Activated T-cell treated with anti-CD3 and anti-CD28 coated beads, Interleukin-2, amount 50 U/mL, for 72 hours (primary cell): ENCODE measurements around the gene NDUFS3. TPM values are rescaled to one million over a fixed set of nuclear protein-coding genes. Genes with fewer than 3 reads are reported as not detected.

ENCODE experiments used
- ATAC-seq, 2 donors: fragments of 150-1000 bp; cut with Tn5 transposase; replicated peaks in 1 of 2; 2 replicates each; pipeline ENCODE4 v1.10.0; 2021; ENCODE audit warnings: moderate library complexity in 2 of 2, mild to moderate bottlenecking in 1 of 2
- DNase-seq, 2 donors: peaks; one replicate each; pipeline ENCODE4 v3.0.0; 2021 to 2022; ENCODE audit warnings: mixed read lengths in 1 of 2
- H3K27ac Mint-ChIP-seq: one replicate; pipeline ENCODE4 v1.8.0; 2022; ENCODE audit warnings: mild to moderate bottlenecking, moderate library complexity, mixed read lengths
- H3K27me3 Mint-ChIP-seq: one replicate; pipeline ENCODE4 v1.8.0; 2022; ENCODE audit warnings: low read depth, mixed read lengths
- H3K36me3 Mint-ChIP-seq, 2 donors: one replicate each; pipeline ENCODE4 v1.8.0; 2022; ENCODE audit warnings: mixed read lengths in 2 of 2, mild to moderate bottlenecking in 1 of 2; ENCODE audit not compliant: insufficient read depth in 2 of 2
- H3K4me1 Mint-ChIP-seq: one replicate; pipeline ENCODE4 v1.8.0; 2022; ENCODE audit warnings: low read depth, mixed read lengths
- H3K4me3 Mint-ChIP-seq, 2 donors: one replicate each; pipeline ENCODE4 v1.8.0; 2022; ENCODE audit warnings: mild to moderate bottlenecking in 2 of 2, mixed read lengths in 2 of 2, moderate library complexity in 2 of 2
- H3K9me3 Mint-ChIP-seq, 2 donors: one replicate each; pipeline ENCODE4 v1.8.0; 2022; ENCODE audit warnings: mixed read lengths in 2 of 2
- total RNA-seq, 2 donors: library from RNA; stranded (reverse); gene quantifications; one replicate each; pipeline ENCODE4 v1.2.3, GENCODE V29; 2022

The NDUFS3 gene
- total RNA-seq, 2 donors from 2014 or later: 78.9 to 84.2 TPM

DNA sequence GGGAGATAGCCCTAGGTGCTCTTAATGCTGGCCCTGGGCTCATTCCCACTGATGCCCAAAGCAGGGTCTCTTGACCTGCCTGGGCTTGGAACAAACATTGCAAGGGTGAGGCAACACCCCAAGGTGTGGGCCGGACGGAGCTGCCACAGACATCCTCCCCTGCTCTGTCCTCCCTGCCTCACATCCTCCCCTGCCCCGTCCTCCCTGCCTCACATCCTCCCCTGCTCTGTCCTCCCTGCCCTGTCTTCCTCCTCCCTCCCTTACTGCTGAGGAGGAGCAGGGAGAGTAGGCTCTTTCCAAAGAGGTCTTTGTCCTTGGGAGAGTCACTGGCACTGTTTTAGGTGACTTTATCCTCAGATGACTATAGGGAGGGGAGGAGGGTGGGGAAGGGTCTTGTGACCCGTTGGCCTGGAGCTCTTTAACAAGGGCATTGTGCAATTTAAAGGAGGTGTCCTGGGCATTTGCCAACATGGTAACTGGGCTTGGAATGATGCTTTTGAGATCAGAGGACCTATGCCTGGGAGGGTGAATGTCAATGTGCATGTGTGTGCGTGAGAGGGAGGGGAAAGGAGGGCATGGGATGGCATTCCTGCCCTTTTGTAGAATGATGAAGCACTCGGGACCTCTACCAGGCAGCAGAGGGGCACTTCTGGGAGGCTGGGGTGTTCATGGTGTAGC, 8.3 kb downstream of the NDUFS3 start:
- H3K36me3 Mint-ChIP-seq: peaks cover 7 to 13% of the 10 kb centered on the region in 2 donors

DNA sequence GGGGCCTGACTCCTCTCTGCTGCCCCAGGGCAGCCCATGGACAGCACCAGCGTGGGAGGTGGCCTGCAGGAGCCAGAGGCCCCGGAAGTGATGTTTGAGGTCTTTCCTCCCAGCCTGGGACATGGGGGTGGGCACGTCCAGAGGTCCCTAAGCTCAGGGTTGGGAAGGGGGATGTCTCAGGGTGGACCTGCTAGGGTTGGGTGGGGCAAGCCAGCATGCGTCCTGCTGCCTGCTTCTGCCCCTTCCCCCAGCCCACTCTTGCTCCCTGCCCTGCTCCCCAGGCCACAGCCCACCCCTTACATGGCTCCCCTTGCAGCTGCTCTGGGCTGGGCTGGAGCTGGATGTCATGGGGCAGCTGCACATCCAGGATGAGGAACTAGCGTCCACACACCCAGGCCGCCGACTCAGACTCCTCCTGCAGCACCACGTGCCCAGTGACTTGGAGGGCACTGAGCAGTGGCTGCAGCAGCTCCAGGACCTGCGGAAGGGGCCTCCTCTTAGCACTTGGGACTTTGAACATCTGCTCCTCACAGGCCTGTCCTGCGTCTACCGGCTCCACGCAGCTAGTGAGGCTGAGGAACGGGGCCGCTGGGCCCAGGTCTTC, 9.0 kb downstream of the NDUFS3 start:
- peaks cover 5% of the 10 kb centered on the region for H3K4me1 Mint-ChIP-seq
- no peak overlapping the region for H3K4me3 Mint-ChIP-seq
- peaks cover 10% of the 10 kb centered on the region for H3K27me3 Mint-ChIP-seq
- no peak overlapping the region for H3K27ac Mint-ChIP-seq
- no peak for DNase-seq
- H3K36me3 Mint-ChIP-seq: peaks cover 4 to 13% of the 10 kb centered on the region in 2 donors
- peak in 1 of 2 donors; percentile 6 for ATAC-seq
- no peaks in the 10 kb centered on the region for H3K9me3 Mint-ChIP-seq

More for the DNA sequence above, 8.3 kb downstream of the NDUFS3 start:
- Mint-ChIP-seq H3K9me3 (no peaks in the 10 kb centered on the region), H3K27me3 (peaks cover 3% of the 10 kb centered on the region), H3K27ac (no peak overlapping the region), H3K4me1 (peaks cover 5% of the 10 kb centered on the region), H3K4me3 (no peak overlapping the region)
- DNase-seq (no peak), ATAC-seq (peak; percentile 9 to 21)

DNA sequence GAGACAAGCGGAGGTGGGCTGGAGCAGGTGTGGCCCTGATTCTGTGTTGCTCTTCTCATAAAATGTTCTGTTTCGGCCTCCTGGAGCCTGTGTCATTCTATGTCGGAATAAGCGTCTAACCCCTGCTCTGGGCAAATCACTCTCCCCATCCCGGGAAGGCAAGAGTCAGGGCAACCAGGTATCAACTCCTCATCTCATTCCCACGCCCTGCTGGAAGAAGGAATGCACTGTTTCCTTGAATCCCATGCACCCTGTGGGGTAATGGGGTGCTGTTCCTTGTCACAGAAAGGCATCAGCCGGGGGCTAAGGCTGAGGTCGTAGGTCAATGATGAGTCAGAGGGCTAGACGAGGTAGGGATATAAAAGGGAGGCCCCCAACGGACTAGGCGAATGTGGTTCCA, 10.2 kb downstream of the NDUFS3 start:
- ATAC-seq (no peak), DNase-seq (no peak)
- Mint-ChIP-seq H3K27me3 (peaks cover 23% of the 10 kb centered on the region), H3K4me3 (no peak overlapping the region), H3K9me3 (no peaks in the 10 kb centered on the region), H3K36me3 (peaks cover 2 to 7% of the 10 kb centered on the region in 2 donors), H3K27ac (no peak overlapping the region), H3K4me1 (peaks cover 10% of the 10 kb centered on the region)

DNA sequence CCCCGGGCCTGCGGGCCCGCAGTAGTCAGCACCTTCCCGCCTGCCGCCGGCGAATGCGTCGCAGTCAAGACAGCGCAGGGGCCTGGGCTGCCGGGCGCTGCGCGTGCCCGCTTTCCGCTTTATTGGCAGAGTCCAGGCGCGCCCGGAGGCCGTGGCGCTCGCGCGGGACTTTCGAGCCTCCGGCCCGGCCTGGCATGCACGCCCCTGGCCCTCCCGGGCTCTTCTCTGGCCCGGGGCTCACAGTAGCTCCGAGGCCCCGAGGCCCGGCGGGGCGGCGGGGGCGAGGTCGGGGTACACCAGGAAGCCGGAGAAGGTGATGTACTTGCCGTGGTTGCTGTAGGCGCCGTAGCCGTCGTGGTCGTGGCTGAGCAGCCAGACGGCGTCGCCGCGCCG, 10.7 kb downstream of the NDUFS3 start:
- DNase-seq (no peak), ATAC-seq (no peak)
- no peak overlapping the region for H3K4me3 Mint-ChIP-seq
- H3K27me3 Mint-ChIP-seq: peaks cover 27% of the 10 kb centered on the region
- H3K27ac Mint-ChIP-seq: no peak overlapping the region
- no peaks in the 10 kb centered on the region for H3K9me3 Mint-ChIP-seq
- H3K36me3 Mint-ChIP-seq: peaks cover 0 to 4% of the 10 kb centered on the region in 2 donors
- peaks cover 10% of the 10 kb centered on the region for H3K4me1 Mint-ChIP-seq

DNA sequence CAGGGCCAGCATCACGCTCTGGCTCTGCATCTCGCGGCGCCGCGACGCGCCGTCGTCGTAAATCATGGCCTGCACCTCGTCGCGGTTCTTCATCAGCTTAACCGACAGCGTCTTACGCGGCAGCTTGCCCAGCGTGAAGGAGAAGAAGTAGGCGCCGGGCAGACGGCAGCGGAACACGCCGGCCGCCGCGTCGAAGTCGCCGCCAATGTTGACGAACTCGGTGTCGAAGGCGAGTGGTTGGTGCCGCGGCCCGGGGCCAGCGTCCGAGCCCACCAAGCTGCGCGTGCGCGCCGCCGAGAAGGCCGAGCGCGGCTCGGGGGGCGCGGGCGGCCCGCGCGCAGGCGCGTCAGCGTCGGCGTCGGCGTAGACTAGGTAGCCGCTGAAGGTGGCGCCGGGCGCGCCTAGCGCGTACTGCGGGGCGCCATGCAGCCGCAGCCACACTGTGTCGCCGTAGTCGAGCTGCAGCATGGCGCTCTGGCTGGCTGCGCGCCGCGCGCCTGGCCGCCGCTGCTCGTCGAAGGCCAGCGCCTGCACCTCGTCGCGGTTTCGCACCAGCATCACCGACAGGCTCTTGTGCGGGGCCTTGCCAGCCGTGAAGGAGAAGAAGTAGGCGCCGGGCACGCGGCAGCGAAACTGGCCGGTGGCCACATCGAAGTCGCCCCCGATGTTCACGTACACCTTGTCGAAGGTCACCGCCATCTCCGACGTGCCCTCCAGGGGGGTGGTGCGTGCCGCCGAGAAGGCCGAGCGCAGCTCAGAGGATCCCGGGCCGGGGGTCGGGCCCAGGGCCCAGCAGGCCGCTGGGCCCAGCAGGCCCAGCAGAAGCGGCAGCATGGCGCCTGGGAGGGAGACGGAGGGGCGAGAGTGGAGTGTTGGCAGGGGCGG, 11.3 kb downstream of the NDUFS3 start:
- DNase-seq: no peak
- Mint-ChIP-seq H3K36me3 (peaks cover 0 to 2% of the 10 kb centered on the region in 2 donors), H3K9me3 (no peaks in the 10 kb centered on the region), H3K27ac (no peak overlapping the region), H3K27me3 (peaks cover 34% of the 10 kb centered on the region), H3K4me3 (no peak overlapping the region), H3K4me1 (peaks cover 10% of the 10 kb centered on the region)
- no peak for ATAC-seq

DNA sequence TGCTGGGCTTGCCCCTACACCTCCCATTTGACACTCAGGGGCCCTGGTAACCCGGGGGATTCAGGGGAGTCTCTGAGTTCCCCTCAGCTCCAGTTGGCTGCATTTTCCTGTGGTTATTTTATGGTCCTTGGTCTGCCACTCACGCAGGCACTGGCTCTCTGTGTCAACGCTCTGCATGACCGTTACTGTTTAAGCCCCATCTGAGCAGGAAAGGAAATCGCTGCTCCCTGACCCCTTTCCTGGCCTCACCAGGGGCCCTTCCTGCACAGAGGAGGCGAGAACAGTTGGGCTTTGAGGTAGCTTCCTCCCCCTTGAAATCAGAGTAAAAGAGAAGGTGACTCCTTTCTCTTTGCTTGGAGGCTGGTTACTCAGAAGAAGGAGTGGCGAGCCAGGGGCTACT, 12.9 kb downstream of the NDUFS3 start:
- ATAC-seq: no peak
- H3K4me1 Mint-ChIP-seq: peaks cover 10% of the 10 kb centered on the region
- H3K9me3 Mint-ChIP-seq: no peaks in the 10 kb centered on the region
- H3K27ac Mint-ChIP-seq: no peak overlapping the region
- peaks cover 44% of the 10 kb centered on the region for H3K27me3 Mint-ChIP-seq
- H3K4me3 Mint-ChIP-seq: no peak overlapping the region
- DNase-seq: no peak
- H3K36me3 Mint-ChIP-seq: no peaks in the 10 kb centered on the region

DNA sequence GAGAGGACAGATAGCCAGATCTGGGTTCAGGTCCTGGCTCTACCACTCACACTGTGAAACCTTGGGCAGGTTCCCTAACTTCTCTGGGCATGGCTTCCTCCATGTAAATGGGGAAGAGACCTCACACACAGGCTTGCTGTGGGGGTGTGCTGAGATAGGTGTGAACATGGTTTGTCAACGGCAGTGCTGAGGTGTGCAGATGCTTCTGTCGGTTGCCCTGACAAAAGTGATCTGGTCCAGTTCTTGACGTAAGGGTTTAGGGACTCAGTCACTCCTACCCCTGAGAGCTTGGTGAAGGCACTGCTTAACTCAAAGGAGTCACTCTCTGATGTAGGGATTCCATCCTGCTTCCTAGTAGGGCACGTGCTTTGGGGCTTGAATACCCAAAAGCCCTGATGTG, 13.4 kb downstream of the NDUFS3 start:
- ATAC-seq: no peak

DNA sequence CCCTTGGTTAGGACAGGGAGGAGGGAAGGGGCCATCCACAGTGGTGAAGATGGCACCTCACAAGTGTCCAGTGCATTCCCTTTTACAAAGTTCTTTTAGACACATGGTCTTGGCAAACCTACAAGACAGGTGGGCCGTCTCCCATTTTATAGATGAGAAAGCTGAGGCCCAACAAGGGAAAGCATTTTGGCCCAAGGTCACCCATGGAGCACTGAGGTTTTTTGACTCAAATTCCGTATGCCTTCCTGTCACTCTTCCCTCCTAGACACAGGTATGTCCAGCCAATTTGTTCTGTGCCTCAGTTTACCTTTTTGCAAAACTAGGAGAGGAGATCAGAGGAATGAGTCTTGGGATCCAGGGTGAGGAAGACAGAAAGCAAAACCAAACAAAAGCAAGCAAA, 14.1 kb downstream of the NDUFS3 start:
- Mint-ChIP-seq H3K36me3 (no peaks in the 10 kb centered on the region), H3K9me3 (no peaks in the 10 kb centered on the region), H3K27me3 (peaks cover 44% of the 10 kb centered on the region), H3K4me3 (no peak overlapping the region), H3K27ac (no peak overlapping the region), H3K4me1 (peaks cover 10% of the 10 kb centered on the region)
- DNase-seq: no peak
- no peak for ATAC-seq

More for the DNA sequence above, 13.4 kb downstream of the NDUFS3 start:
- Mint-ChIP-seq H3K27ac (no peak overlapping the region), H3K4me1 (peaks cover 10% of the 10 kb centered on the region), H3K9me3 (no peaks in the 10 kb centered on the region), H3K4me3 (no peak overlapping the region), H3K36me3 (no peaks in the 10 kb centered on the region), H3K27me3 (peaks cover 44% of the 10 kb centered on the region)
- no peak for DNase-seq

DNA sequence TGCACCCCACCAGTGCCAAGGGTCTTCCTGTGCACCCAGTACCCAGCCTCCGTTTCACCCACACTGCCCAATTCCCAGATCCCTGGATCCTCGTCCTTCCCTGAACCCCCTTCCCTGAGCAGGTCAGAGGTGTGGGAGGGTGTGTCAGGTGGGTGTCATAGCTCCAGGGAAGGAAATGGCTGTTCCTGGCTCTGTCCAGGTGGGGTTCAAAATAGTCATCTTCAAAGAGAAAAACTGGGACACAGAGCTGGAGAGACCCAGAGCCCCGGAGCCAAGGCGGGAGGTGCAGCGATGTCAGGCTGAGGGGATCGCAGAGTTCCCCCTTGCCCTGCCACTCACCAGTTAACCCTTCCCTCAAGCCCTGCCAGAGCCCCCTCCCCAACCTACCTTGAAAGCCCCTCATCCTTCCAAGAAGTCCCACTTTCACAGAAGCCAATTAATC, 14.6 kb downstream of the NDUFS3 start:
- Mint-ChIP-seq H3K36me3 (no peaks in the 10 kb centered on the region), H3K4me3 (peak overlapping the region; percentile 34 to 43), H3K27ac (no peak overlapping the region)

DNA sequence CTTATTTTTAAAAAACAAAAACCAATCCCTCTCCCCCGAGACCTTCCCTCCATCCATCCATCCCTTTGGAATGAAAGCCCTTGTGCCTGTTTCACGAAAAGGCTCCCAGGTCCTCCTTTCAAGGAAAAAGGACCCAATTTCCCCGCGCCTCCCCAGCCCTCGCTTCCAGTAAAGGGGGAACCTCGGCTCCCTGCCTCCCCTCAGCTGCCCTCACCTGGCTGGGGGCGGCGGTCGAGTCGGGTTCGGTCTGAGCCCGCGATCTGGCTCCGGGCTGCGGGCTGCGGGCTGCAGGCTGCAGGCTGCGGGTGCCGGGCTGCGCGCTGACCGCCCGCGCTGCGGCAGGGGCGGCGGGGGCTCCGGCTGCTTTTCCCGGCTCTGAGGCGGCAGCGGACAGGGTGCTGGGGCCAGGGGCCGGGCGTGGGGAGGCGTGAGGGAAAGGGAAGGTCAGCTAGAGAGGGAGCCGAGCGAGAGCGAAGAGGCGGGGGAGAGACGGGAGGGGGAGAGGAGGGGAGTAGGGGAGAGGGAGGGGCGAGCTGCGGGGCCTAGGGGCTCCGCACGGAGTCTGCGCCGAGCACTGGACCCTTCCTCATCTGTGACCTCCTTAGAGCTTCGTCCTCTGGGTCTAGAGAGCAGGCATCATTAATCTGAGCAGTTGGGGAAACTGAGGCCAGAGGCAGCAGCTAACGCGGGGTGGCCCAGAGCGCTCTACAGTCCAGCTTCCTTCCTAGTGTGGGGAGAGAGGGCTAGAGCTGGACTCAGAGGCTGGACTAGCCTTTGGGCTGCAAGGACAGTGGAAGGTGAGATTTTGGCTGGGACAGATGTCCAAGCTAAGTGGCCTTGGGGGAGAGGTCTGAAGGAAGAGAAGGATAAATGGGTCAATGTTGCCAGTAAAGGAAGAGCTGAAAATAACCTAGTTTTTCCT, 15.3 kb downstream of the NDUFS3 start, which contains the start of gene C1QTNF4:
TSS of gene C1QTNF4 (minus strand) at position 478 of the 922 bp plus-strand sequence. CDS start 3,601 bp downstream, outside the sequence.
- DNase-seq: no peak
- peaks cover 10% of the 10 kb centered on the region for H3K4me1 Mint-ChIP-seq
- peak within 1 kb of the TSS; percentile 34 to 43 for H3K4me3 Mint-ChIP-seq
- H3K27ac Mint-ChIP-seq: no peak within 1 kb of the TSS
- no peaks in the 10 kb centered on the region for H3K36me3 Mint-ChIP-seq
- H3K27me3 Mint-ChIP-seq: peaks cover 44% of the 10 kb centered on the region
- no peak for ATAC-seq
- no peaks in the 10 kb centered on the region for H3K9me3 Mint-ChIP-seq

More for the DNA sequence above, 14.6 kb downstream of the NDUFS3 start:
- H3K27me3 Mint-ChIP-seq: peaks cover 44% of the 10 kb centered on the region
- H3K4me1 Mint-ChIP-seq: peaks cover 10% of the 10 kb centered on the region
- no peak for ATAC-seq
- H3K9me3 Mint-ChIP-seq: no peaks in the 10 kb centered on the region
- no peak for DNase-seq

DNA sequence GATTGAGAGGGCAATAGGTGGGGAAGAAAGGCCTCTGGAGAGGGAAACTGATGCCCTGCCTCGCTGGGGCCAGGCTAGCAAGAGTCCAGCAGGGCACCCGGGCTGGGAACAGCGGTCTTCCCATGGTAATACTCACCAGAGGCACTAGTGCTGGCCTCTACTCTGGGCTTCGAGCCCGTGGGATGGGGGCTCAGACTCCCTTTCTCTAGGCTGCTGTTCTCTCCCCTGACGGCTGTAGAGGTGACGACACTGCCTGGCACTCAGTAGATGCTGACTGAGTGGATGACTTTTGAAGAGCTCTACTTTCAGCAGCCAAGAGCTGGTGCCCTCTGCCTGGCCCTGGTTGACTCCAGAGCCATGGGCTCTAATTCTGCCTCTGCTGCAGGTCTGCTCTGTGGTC, 16.2 kb downstream of the NDUFS3 start:
- ATAC-seq (peak; percentile 12 to 20), DNase-seq (no peak)
- no peak overlapping the region for H3K27ac Mint-ChIP-seq
- H3K4me1 Mint-ChIP-seq: peaks cover 10% of the 10 kb centered on the region
- peaks cover 44% of the 10 kb centered on the region for H3K27me3 Mint-ChIP-seq
- H3K36me3 Mint-ChIP-seq: no peaks in the 10 kb centered on the region
- H3K4me3 Mint-ChIP-seq: no peak overlapping the region
- H3K9me3 Mint-ChIP-seq: no peaks in the 10 kb centered on the region

DNA sequence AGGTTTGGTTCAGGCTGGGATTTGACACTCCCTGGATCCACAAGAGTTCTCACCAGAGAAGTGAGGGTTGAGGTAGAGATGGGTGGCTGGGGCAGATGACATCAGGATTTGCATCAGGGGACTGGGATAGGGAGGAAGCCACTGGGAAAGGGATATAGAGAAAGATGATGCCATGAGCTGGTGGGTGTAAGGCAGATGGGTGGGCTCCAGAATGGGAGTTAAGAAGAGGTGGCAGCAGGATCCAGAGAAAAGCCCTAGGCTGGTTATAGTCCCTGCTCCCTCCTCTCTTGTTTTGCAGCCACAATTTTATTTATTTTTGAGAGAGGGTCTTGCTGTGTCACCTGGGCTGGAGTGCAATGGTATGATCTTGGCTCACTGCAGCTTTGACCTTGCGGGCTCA, 17.1 kb downstream of the NDUFS3 start:
- no peak for ATAC-seq
- no peaks in the 10 kb centered on the region for H3K9me3 Mint-ChIP-seq
- H3K4me1 Mint-ChIP-seq: peaks cover 10% of the 10 kb centered on the region
- H3K4me3 Mint-ChIP-seq: no peak overlapping the region
- peaks cover 44% of the 10 kb centered on the region for H3K27me3 Mint-ChIP-seq
- no peak overlapping the region for H3K27ac Mint-ChIP-seq
- DNase-seq: no peak
- H3K36me3 Mint-ChIP-seq: no peaks in the 10 kb centered on the region
